T-cell (primary cell): ENCODE data around the gene ZSCAN9. TPM values are rescaled to one million over a fixed set of nuclear protein-coding genes. Genes with fewer than 3 reads are reported as not detected.

Experiments used
- ATAC-seq, 4 experiments: fragments of 200-7000 bp in 3 of 4; fragments of 150-1000 bp in 1 of 4; cut with Tn5 transposase; replicated peaks in 1 of 4; 1 replicate in 3 of 4; 2 replicates in 1 of 4; pipeline ENCODE4 v1.10.0; 2021; ENCODE audit warnings: moderate library complexity in 3 of 4, mild to moderate bottlenecking in 2 of 4, moderate number of reproducible peaks in 1 of 4
- CTCF ChIA-PET, 2 donors: fragments of 300-600 bp; sonication (Branson Sonifier 250); formaldehyde crosslinking; loops; one replicate each; lab custom pipeline; 2022; ENCODE audit warnings: antibody characterized with exemption in 2 of 2; lab: Charles Lee
- POLR2A ChIA-PET, 2 donors: fragments of 300-600 bp; sonication (Branson Sonifier 250); formaldehyde crosslinking; loops; one replicate each; lab custom pipeline; 2022; ENCODE audit warnings: antibody characterized with exemption in 2 of 2; lab: Charles Lee
- DNase-seq, 35 experiments: peaks; one replicate each; pipeline versions ENCODE4 v3.0.0 to v3.0.0-alpha.2; 2013 to 2023
- H3K27ac ChIP-seq: one replicate; pipeline ENCODE4 v1.5.1; 2013; ENCODE audit warnings: low read length
- H3K27me3 ChIP-seq, 2 experiments: replicated peaks in 1 of 2; 1 replicate in 1 of 2; 2 replicates in 1 of 2; pipeline versions ENCODE4 v1.6.1 to v1.7.0; 2013; ENCODE audit warnings: low read length in 1 of 2, mixed read lengths in 1 of 2; ENCODE audit not compliant: control insufficient read depth in 2 of 2, insufficient read depth in 2 of 2; ENCODE audit errors: extremely low read depth in 1 of 2
- H3K36me3 ChIP-seq, 2 donors: 1 replicate in 1 of 2; 2 replicates in 1 of 2; pipeline versions ENCODE4 v1.6.1 to v1.7.0; 2013; ENCODE audit warnings: low read length in 1 of 2; ENCODE audit not compliant: control insufficient read depth in 2 of 2, insufficient read depth in 1 of 2; ENCODE audit errors: extremely low read depth in 1 of 2
- H3K4me1 ChIP-seq, 2 experiments: 1 replicate in 1 of 2; 2 replicates in 1 of 2; pipeline versions ENCODE4 v1.6.1 to v1.7.0; 2013; ENCODE audit warnings: low read length in 2 of 2, mixed read lengths in 1 of 2; ENCODE audit not compliant: insufficient read depth in 2 of 2, control insufficient read depth in 1 of 2; ENCODE audit errors: extremely low read depth in 1 of 2
- H3K4me3 ChIP-seq, 2 donors: 1 replicate in 1 of 2; 2 replicates in 1 of 2; pipeline versions ENCODE4 v1.5.1 to v1.7.0; 2013; ENCODE audit warnings: mild to moderate bottlenecking in 2 of 2, low read length in 1 of 2, moderate library complexity in 1 of 2; ENCODE audit not compliant: control insufficient read depth in 1 of 2; ENCODE audit errors: extremely low read depth in 1 of 2
- H3K9me3 ChIP-seq: 2 replicates; pipeline ENCODE4 v1.7.0; 2013
- H3K27ac Mint-ChIP-seq, 2 donors: one replicate each; pipeline ENCODE4 v1.8.0; 2020 to 2021; ENCODE audit warnings: mild to moderate bottlenecking in 2 of 2, mixed read lengths in 2 of 2
- H3K27me3 Mint-ChIP-seq, 2 donors: one replicate each; pipeline ENCODE4 v1.8.0; 2021 to 2022; ENCODE audit warnings: mixed read lengths in 2 of 2
- H3K36me3 Mint-ChIP-seq: one replicate; pipeline ENCODE4 v1.8.0; 2021; ENCODE audit warnings: mixed read lengths
- H3K4me1 Mint-ChIP-seq, 3 donors: one replicate each; pipeline ENCODE4 v1.8.0; 2020 to 2022; ENCODE audit warnings: mixed read lengths in 3 of 3, mild to moderate bottlenecking in 1 of 3
- H3K4me3 Mint-ChIP-seq, 3 donors: one replicate each; pipeline ENCODE4 v1.8.0; 2020 to 2022; ENCODE audit warnings: mild to moderate bottlenecking in 3 of 3, mixed read lengths in 3 of 3, moderate library complexity in 3 of 3
- H3K9me3 Mint-ChIP-seq, 3 donors: one replicate each; pipeline ENCODE4 v1.8.0; 2020 to 2022; ENCODE audit warnings: mixed read lengths in 3 of 3
- WGBS: methylation state at CpG from one replicate; pipeline ENCODE4 v1.1.5; 2013; ENCODE audit warnings: missing lambda C conversion rate; ENCODE audit not compliant: insufficient coverage; 5-methylcytosine and 5-hydroxymethylcytosine counted together
- total RNA-seq, 35 experiments: library from RNA in 6 of 35; stranded (reverse) in 6 of 35; fragments of 120-200 nt in 1 of 35; gene quantifications; one replicate each; pipeline versions ENCODE4 v1.2.1 to v1.2.4 and lab custom pipeline; 2013 to 2026

Gene ZSCAN9
- total RNA-seq (1 to 10 TPM; 1.5 to 4.2 (median 3.0) TPM), total RNA-seq (lab: John Stamatoyannopoulos, UW) (0.63 to 5.2 (median 2.4) reads per million in 29 experiments)
- total RNA-seq (2013) = 6.6 TPM

GRCh38 chr6:28225056-28225834, at the start of gene ZSCAN9:
Gene ZSCAN9 (plus strand): TSS chr6:28225275. CDS start chr6:28227085, 1,810 bp downstream.
- H3K9me3 Mint-ChIP-seq = no peaks in the 10 kb centered on the region
- Histone ChIP-seq H3K4me1 (peaks cover 10 to 16% of the 10 kb centered on the region in 2 experiments), H3K36me3 (peaks cover 0 to 9% of the 10 kb centered on the region in 2 donors), H3K9me3 (peaks cover 2% of the 10 kb centered on the region), H3K27ac (no peak within 1 kb of the TSS), H3K27me3 (peaks cover 6 to 22% of the 10 kb centered on the region in 2 experiments), H3K4me3 (peak within 1 kb of the TSS; percentile 70 to 79)
- ChIA-PET CTCF (no interaction called here), POLR2A (no interaction called here)
- H3K4me3 Mint-ChIP-seq = peak within 1 kb of the TSS; percentile 76 to 86 (median 80)
- DNase-seq = peak in 26 of 35 experiments; percentile 5 to 55 (median 23)
- peak within 1 kb of the TSS; percentile 32 to 65 for H3K27ac Mint-ChIP-seq
- ATAC-seq = peak in 3 of 4 experiments; percentile 57 to 73 (median 62)
- H3K4me1 Mint-ChIP-seq = peaks cover 9 to 13% (median 10%) of the 10 kb centered on the region in 3 donors
- peaks cover 34 to 45% of the 10 kb centered on the region in 2 donors for H3K27me3 Mint-ChIP-seq
- peaks cover 4% of the 10 kb centered on the region for H3K36me3 Mint-ChIP-seq
- 3% methylated on average over 29 of the region's 45 CpGs for WGBS

GRCh38 chr6:28176373-28176772, 48.7 kb upstream of the ZSCAN9 start:
- ATAC-seq (no peak), DNase-seq (no peak)
- Mint-ChIP-seq H3K9me3 (peaks cover 0 to 3% (median 0%) of the 10 kb centered on the region in 3 donors), H3K4me3 (no peak overlapping the region), H3K36me3 (no peaks in the 10 kb centered on the region), H3K4me1 (no peaks in the 10 kb centered on the region), H3K27me3 (peaks cover 41 to 55% of the 10 kb centered on the region in 2 donors), H3K27ac (no peak overlapping the region)
- Histone ChIP-seq H3K4me3 (no peak overlapping the region), H3K36me3 (no peaks in the 10 kb centered on the region), H3K27me3 (no peaks in the 10 kb centered on the region), H3K4me1 (no peaks in the 10 kb centered on the region), H3K9me3 (no peaks in the 10 kb centered on the region), H3K27ac (no peak overlapping the region)
- no CpG with 5 or more reads among the region's 1 CpG for WGBS
- ChIA-PET CTCF (no interaction called here), POLR2A (no interaction called here)

- DNase-seq = no peak
- no peak overlapping the region for H3K27ac ChIP-seq
- no peak for ATAC-seq
- H3K9me3 ChIP-seq = peaks cover 5% of the 10 kb centered on the region
- POLR2A ChIA-PET = interaction anchor here in 1 of 2 donors (0.6 kb wide), 2 partner anchors 17 to 211 kb away, joined by 3 read pairs; no protein-coding TSS in a partner anchor
- H3K4me3 ChIP-seq = no peak overlapping the region
- Mint-ChIP-seq H3K4me1 (no peaks in the 10 kb centered on the region), H3K27me3 (peaks cover 25 to 38% of the 10 kb centered on the region in 2 donors), H3K36me3 (no peaks in the 10 kb centered on the region), H3K27ac (no peak overlapping the region), H3K9me3 (peaks cover 0 to 34% (median 18%) of the 10 kb centered on the region in 3 donors), H3K4me3 (no peak overlapping the region)
- no peaks in the 10 kb centered on the region for H3K27me3 ChIP-seq
- H3K36me3 ChIP-seq = no peaks in the 10 kb centered on the region
- no CpG with 5 or more reads among the region's 1 CpG for WGBS
- no peaks in the 10 kb centered on the region for H3K4me1 ChIP-seq
- CTCF ChIA-PET = no interaction called here
Measured at GRCh38 chr6:28182255-28182654, 42.8 kb upstream of the ZSCAN9 start.

GRCh38 chr6:28188111-28188979, 36.7 kb upstream of the ZSCAN9 start:
- DNase-seq = no peak
- Histone ChIP-seq H3K4me3 (no peak overlapping the region), H3K27me3 (peaks cover 0 to 10% of the 10 kb centered on the region in 2 experiments), H3K27ac (no peak overlapping the region), H3K9me3 (peaks cover 23% of the 10 kb centered on the region), H3K36me3 (no peaks in the 10 kb centered on the region), H3K4me1 (no peaks in the 10 kb centered on the region)
- WGBS = no CpG with 5 or more reads among the region's 6 CpGs
- Mint-ChIP-seq H3K36me3 (peaks cover 3% of the 10 kb centered on the region), H3K4me3 (no peak overlapping the region), H3K4me1 (no peaks in the 10 kb centered on the region), H3K27ac (no peak overlapping the region), H3K27me3 (peaks cover 3 to 12% of the 10 kb centered on the region in 2 donors), H3K9me3 (peaks cover 0 to 62% (median 43%) of the 10 kb centered on the region in 3 donors)
- ATAC-seq = no peak
- CTCF ChIA-PET = no interaction called here
- POLR2A ChIA-PET = interaction anchor here in 1 of 2 donors (0.6 kb wide), 1 partner anchor 8 kb away, joined by 3 read pairs; no protein-coding TSS in a partner anchor

GRCh38 chr6:28200020-28200419, 25.1 kb upstream of the ZSCAN9 start:
- H3K4me3 ChIP-seq = no peak overlapping the region
- no peaks in the 10 kb centered on the region for H3K4me1 ChIP-seq
- peaks cover 7 to 11% (median 7%) of the 10 kb centered on the region in 3 donors for H3K4me1 Mint-ChIP-seq
- H3K36me3 ChIP-seq = no peaks in the 10 kb centered on the region
- ChIA-PET CTCF (no interaction called here), POLR2A (interaction anchor here in 1 of 2 donors (0.6 kb wide), 1 partner anchor 59 kb away, joined by 3 read pairs; no protein-coding TSS in a partner anchor)
- peaks cover 10% of the 10 kb centered on the region for H3K36me3 Mint-ChIP-seq
- H3K4me3 Mint-ChIP-seq = no peak overlapping the region
- DNase-seq (no peak), ATAC-seq (no peak)
- WGBS = no CpG with 5 or more reads among the region's 1 CpG
- peaks cover 0 to 18% of the 10 kb centered on the region in 2 experiments for H3K27me3 ChIP-seq
- no peaks in the 10 kb centered on the region for H3K9me3 ChIP-seq
- H3K27me3 Mint-ChIP-seq = peaks cover 48 to 66% of the 10 kb centered on the region in 2 donors
- peaks cover 20 to 66% (median 35%) of the 10 kb centered on the region in 3 donors for H3K9me3 Mint-ChIP-seq
- H3K27ac ChIP-seq = no peak overlapping the region
- no peak overlapping the region for H3K27ac Mint-ChIP-seq

- Mint-ChIP-seq H3K9me3 (peaks cover 16 to 58% (median 26%) of the 10 kb centered on the region in 3 donors), H3K4me3 (no peak overlapping the region), H3K27ac (no peak overlapping the region), H3K27me3 (peaks cover 61 to 70% of the 10 kb centered on the region in 2 donors), H3K36me3 (peaks cover 10% of the 10 kb centered on the region), H3K4me1 (peaks cover 17 to 21% (median 19%) of the 10 kb centered on the region in 3 donors)
- H3K4me1 ChIP-seq = peaks cover 0 to 12% of the 10 kb centered on the region in 2 experiments
- H3K4me3 ChIP-seq = no peak overlapping the region
- no peaks in the 10 kb centered on the region for H3K9me3 ChIP-seq
- no peak overlapping the region for H3K27ac ChIP-seq
- ATAC-seq = no peak
- DNase-seq = no peak
- WGBS = no CpG with 5 or more reads among the region's 4 CpGs
- ChIA-PET POLR2A (no interaction called here), CTCF (no interaction called here)
- no peaks in the 10 kb centered on the region for H3K36me3 ChIP-seq
- peaks cover 17 to 26% of the 10 kb centered on the region in 2 experiments for H3K27me3 ChIP-seq
Measured at GRCh38 chr6:28203201-28203600, 21.9 kb upstream of the ZSCAN9 start.
